Thyroid gland (tissue), 4 donors: ENCODE results near the gene DTD2. TPM values are rescaled to one million over a fixed set of nuclear protein-coding genes. Genes with fewer than 3 reads are reported as not detected.

Experiments
- DNase-seq, 2 donors: peaks; one replicate each; pipeline ENCODE4 v3.0.0-alpha.2; 2019
- H3K27ac ChIP-seq, 3 donors: fragments of 200-600 bp; sonication (generic); 1 replicate in 2 of 3; 2 replicates in 1 of 3; pipeline ENCODE4 v1.5.1; 2016 to 2019; ENCODE audit warnings: mild to moderate bottlenecking in 1 of 3, moderate library complexity in 1 of 3
- H3K27me3 ChIP-seq: fragments of 200-600 bp; sonication (generic); one replicate; pipeline ENCODE4 v1.5.1; 2019
- H3K36me3 ChIP-seq, 2 donors: fragments of 200-600 bp; sonication (generic); one replicate each; pipeline ENCODE4 v1.5.1; 2016 to 2019
- H3K4me1 ChIP-seq, 2 donors: fragments of 200-600 bp; sonication (generic); one replicate each; pipeline ENCODE4 v1.5.1; 2017 to 2019
- H3K4me3 ChIP-seq, 3 donors: fragments of 200-600 bp; sonication (generic); replicated peaks in 1 of 3; 1 replicate in 2 of 3; 2 replicates in 1 of 3; pipeline ENCODE4 v1.5.1; 2016; ENCODE audit warnings: mild to moderate bottlenecking in 1 of 3
- H3K9me3 ChIP-seq: fragments of 200-600 bp; sonication (generic); one replicate; pipeline ENCODE4 v1.5.1; 2017
- CTCF ChIP-seq, 6 experiments: fragments of 200-600 bp in 3 of 6; fragments of 450-650 bp in 3 of 6; sonication (generic) in 3 of 6; IDR thresholded peaks; one replicate each; pipeline ENCODE4 v1.5.1; 2016 to 2019; ENCODE audit warnings: antibody characterized with exemption in 6 of 6, mild to moderate bottlenecking in 2 of 6, inconsistent platforms in 1 of 6, moderate library complexity in 1 of 6
- POLR2A ChIP-seq, 2 donors: fragments of 450-650 bp; IDR thresholded peaks; one replicate each; pipeline ENCODE4 v1.6.1; 2017; ENCODE audit warnings: antibody characterized with exemption in 2 of 2, mild to moderate bottlenecking in 2 of 2, moderate library complexity in 1 of 2
- WGBS, 2 donors: methylation state at CpG; one replicate each; pipeline ENCODE4 v1.1.5; 2017; 5-methylcytosine and 5-hydroxymethylcytosine counted together
- intact Hi-C: fragments of 100-400 bp; cut with DNase I; formaldehyde crosslinking; loops from one replicate; pipeline ENCODE4 v1.15.1; 2023
- total RNA-seq, 4 donors: library from RNA; depleted of rRNA; stranded (reverse); fragments of >200 nt; gene quantifications; one replicate each; pipeline ENCODE4 v1.2.3, GENCODE V29; 2016

The DTD2 gene
- total RNA-seq, 4 donors from 2014 or later: 32.7 to 50.2 (median 42.0) TPM

DNA sequence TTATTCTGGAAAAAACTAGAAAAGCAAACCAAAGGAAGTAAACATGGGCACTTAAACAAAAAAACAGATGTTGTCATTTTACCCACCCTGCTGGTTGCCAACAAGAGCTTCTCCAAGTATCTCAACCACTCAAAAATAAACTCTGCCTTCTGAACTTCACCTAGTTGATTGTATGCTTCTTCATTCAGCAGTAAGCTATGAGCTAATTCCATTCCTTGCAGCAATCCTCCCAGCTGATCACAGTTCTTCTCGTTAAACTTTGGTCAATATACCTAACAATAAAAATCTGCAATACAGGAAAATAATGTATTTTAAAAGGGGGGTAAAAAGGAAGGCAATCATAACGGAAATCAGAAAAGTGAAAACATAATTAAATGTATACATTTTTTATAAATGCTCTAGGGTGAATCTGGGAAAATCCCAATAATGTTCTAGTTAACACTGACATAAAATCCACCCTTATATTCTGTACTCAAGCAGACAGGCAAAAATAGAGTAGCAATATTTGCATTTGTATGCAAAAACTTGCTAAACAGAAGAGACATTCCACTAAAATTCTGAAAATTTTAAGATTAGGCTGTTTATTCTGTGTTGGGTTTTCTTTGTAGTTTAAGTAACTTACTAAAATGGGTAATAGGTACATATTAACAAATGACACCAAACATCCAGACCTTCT lies 54.4 kb downstream of the DTD2 start:
- WGBS, 2 donors: 75 to 79% methylated on average over 2 of the region's 2 CpGs
- intact Hi-C loops: no loop called here
- H3K9me3 ChIP-seq: no peaks in the 10 kb centered on the region

GRCh38 chr14:31401369-31401932 lies 55.9 kb downstream of the DTD2 start:
- 96 to 98% methylated on average over 3 of the region's 3 CpGs for WGBS, 2 donors
- no peak for DNase-seq
- intact Hi-C loops: no loop called here
- Histone ChIP-seq H3K4me3 (no peak overlapping the region), H3K27ac (no peak overlapping the region), H3K27me3 (no peaks in the 10 kb centered on the region), H3K9me3 (no peaks in the 10 kb centered on the region), H3K4me1 (no peaks in the 10 kb centered on the region), H3K36me3 (peaks cover 12 to 13% of the 10 kb centered on the region in 2 donors)
- TF ChIP-seq POLR2A (IDR thresholded peaks at IDR 0.05) (no peak), CTCF (IDR thresholded peaks at IDR 0.05) (no peak)

More for the DNA sequence above, 54.4 kb downstream of the DTD2 start:
- Histone ChIP-seq H3K27ac (no peak overlapping the region), H3K4me1 (no peaks in the 10 kb centered on the region), H3K27me3 (no peaks in the 10 kb centered on the region), H3K4me3 (no peak overlapping the region), H3K36me3 (peaks cover 11 to 12% of the 10 kb centered on the region in 2 donors)
- no peak for TF ChIP-seq POLR2A (IDR thresholded peaks at IDR 0.05)
- no peak for TF ChIP-seq CTCF (IDR thresholded peaks at IDR 0.05)
- DNase-seq: no peak

- peaks cover 13 to 18% of the 10 kb centered on the region in 2 donors for H3K36me3 ChIP-seq
These were observed 57.2 kb downstream of the DTD2 start for GRCh38 chr14:31400031-31400638.

More at GRCh38 chr14:31400031-31400638, 57.2 kb downstream of the DTD2 start:
- no peak for TF ChIP-seq CTCF (IDR thresholded peaks at IDR 0.05)
- TF ChIP-seq POLR2A (IDR thresholded peaks at IDR 0.05): no peak
- intact Hi-C loops: no loop called here
- Histone ChIP-seq H3K4me1 (no peaks in the 10 kb centered on the region), H3K27ac (no peak overlapping the region), H3K4me3 (no peak overlapping the region), H3K9me3 (no peaks in the 10 kb centered on the region), H3K27me3 (no peaks in the 10 kb centered on the region)
- 91 to 96% methylated on average over 5 of the region's 5 CpGs for WGBS, 2 donors
- no peak for DNase-seq

Other genes with a start within 250 kb of the DTD2 start
- gene HECTD1, start 249.7 kb downstream of the DTD2 start, total RNA-seq: 100 to 1,000 TPM; 252 to 382 (median 289) TPM
- 10 to 100 TPM; 31.0 to 46.3 (median 40.5) TPM for gene HEATR5A, start 37.0 kb downstream of the DTD2 start, total RNA-seq
- not detected for gene GPR33, start 30.5 kb upstream of the DTD2 start, total RNA-seq
- 10 to 100 TPM; 12.0 to 27.1 (median 14.2) TPM for gene NUBPL, start 103.9 kb upstream of the DTD2 start, total RNA-seq